Testis (tissue), 2 donors: ENCODE data around the gene ACE.

Experiments
- POLR2A ChIP-seq: fragments of 450-650 bp; IDR thresholded peaks from one replicate; pipeline ENCODE4 v1.6.1; 2017; ENCODE audit warnings: antibody characterized with exemption, mild to moderate bottlenecking, moderate library complexity
- TF ChIP-seq, protein P1 (sequence below), 3 experiments: fragments of 450-650 bp in 2 of 3; fragments of 200-600 bp in 1 of 3; sonication (generic) in 1 of 3; IDR thresholded peaks; one replicate each; pipeline ENCODE4 v1.5.1; 2016 to 2019; ENCODE audit warnings: antibody characterized with exemption in 3 of 3, mild to moderate bottlenecking in 2 of 3, moderate library complexity in 1 of 3

DNA sequence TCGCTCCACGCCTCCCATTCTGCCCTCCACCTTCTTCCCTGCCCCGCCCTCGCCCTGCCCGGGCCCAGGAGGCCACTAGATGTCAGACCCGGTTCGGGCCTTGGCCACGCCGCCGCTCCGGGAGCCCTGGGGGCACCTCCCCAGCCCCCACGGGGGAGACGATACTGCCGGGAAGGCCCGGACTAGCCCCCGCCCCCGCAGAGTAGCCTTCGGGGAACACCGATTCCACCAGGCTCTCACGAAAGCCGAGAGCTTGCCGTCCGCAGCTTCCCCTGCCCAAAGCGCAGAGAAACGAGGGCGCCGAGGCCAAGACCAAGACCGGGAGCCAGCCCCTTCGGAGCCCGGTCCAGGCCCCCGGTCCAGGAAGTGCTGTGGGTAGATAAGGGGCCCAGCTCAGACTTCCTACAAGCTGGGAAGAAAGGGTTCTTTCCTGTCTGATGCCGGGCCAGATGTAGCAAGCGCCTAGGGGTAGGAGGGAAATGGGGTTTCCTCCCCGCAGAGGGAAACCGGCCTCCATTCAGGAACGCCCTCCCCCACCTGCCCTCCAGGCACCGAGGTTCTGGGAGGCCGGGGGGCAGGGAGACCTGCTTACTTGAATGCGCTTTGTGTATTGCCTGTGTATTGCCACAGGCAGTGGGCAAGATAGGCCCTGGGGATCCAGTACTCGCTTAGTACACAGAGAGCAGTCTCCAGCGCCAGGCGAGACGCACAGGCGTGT, 29.9 kb upstream of the ACE start:
- TF ChIP-seq, protein P1, sequence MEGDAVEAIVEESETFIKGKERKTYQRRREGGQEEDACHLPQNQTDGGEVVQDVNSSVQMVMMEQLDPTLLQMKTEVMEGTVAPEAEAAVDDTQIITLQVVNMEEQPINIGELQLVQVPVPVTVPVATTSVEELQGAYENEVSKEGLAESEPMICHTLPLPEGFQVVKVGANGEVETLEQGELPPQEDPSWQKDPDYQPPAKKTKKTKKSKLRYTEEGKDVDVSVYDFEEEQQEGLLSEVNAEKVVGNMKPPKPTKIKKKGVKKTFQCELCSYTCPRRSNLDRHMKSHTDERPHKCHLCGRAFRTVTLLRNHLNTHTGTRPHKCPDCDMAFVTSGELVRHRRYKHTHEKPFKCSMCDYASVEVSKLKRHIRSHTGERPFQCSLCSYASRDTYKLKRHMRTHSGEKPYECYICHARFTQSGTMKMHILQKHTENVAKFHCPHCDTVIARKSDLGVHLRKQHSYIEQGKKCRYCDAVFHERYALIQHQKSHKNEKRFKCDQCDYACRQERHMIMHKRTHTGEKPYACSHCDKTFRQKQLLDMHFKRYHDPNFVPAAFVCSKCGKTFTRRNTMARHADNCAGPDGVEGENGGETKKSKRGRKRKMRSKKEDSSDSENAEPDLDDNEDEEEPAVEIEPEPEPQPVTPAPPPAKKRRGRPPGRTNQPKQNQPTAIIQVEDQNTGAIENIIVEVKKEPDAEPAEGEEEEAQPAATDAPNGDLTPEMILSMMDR (IDR thresholded peaks at IDR 0.05) = no peak
- no peak for TF ChIP-seq POLR2A
